ENCODE results near the gene ABHD17A. TPM values are rescaled to one million over a fixed set of nuclear protein-coding genes. Genes with fewer than 3 reads are reported as not detected.

Gene ABHD17A
- total RNA-seq, 1 experiment from 2014 or later: 60.7 TPM

DNA sequence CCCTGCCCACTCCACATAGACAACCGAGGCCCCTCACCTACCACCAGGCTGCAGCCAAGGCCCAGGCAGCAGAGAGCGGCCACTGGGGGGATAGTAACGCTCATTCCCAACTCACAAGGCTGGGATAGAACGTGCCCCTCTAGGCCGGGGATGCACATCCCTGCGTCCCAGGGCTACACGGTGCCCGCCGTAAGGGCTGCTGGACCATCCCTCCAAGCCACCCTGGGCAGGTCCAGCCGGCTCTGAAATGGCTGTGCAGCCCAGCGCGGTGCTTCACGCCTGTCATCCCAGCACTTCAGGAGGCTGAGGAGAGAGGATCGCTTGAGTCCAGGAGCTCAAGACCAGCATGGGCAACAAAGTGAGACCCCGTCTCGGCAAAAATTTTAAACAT is 40.2 kb downstream of the ABHD17A start (continued):
- TF ChIP-seq, protein P1, sequence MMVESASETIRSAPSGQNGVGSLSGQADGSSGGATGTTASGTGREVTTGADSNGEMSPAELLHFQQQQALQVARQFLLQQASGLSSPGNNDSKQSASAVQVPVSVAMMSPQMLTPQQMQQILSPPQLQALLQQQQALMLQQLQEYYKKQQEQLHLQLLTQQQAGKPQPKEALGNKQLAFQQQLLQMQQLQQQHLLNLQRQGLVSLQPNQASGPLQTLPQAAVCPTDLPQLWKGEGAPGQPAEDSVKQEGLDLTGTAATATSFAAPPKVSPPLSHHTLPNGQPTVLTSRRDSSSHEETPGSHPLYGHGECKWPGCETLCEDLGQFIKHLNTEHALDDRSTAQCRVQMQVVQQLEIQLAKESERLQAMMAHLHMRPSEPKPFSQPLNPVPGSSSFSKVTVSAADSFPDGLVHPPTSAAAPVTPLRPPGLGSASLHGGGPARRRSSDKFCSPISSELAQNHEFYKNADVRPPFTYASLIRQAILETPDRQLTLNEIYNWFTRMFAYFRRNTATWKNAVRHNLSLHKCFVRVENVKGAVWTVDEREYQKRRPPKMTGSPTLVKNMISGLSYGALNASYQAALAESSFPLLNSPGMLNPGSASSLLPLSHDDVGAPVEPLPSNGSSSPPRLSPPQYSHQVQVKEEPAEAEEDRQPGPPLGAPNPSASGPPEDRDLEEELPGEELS (CRISPR knock-in tag; IDR thresholded peaks at IDR 0.05): no peak
- TF ChIP-seq FOXK1 (CRISPR knock-in tag; IDR thresholded peaks at IDR 0.05): no peak
- TF ChIP-seq MYBL2 (CRISPR knock-in tag; IDR thresholded peaks at IDR 0.05): no peak
- no peak for TF ChIP-seq KAT7 (CRISPR knock-in tag; IDR thresholded peaks at IDR 0.05; ENCODE audit: borderline replicate concordance)
- TF ChIP-seq TEAD4 (CRISPR knock-in tag; IDR thresholded peaks at IDR 0.05): no peak
- TF ChIP-seq, protein P2, sequence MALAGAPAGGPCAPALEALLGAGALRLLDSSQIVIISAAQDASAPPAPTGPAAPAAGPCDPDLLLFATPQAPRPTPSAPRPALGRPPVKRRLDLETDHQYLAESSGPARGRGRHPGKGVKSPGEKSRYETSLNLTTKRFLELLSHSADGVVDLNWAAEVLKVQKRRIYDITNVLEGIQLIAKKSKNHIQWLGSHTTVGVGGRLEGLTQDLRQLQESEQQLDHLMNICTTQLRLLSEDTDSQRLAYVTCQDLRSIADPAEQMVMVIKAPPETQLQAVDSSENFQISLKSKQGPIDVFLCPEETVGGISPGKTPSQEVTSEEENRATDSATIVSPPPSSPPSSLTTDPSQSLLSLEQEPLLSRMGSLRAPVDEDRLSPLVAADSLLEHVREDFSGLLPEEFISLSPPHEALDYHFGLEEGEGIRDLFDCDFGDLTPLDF (CRISPR knock-in tag; IDR thresholded peaks at IDR 0.05): no peak

DNA sequence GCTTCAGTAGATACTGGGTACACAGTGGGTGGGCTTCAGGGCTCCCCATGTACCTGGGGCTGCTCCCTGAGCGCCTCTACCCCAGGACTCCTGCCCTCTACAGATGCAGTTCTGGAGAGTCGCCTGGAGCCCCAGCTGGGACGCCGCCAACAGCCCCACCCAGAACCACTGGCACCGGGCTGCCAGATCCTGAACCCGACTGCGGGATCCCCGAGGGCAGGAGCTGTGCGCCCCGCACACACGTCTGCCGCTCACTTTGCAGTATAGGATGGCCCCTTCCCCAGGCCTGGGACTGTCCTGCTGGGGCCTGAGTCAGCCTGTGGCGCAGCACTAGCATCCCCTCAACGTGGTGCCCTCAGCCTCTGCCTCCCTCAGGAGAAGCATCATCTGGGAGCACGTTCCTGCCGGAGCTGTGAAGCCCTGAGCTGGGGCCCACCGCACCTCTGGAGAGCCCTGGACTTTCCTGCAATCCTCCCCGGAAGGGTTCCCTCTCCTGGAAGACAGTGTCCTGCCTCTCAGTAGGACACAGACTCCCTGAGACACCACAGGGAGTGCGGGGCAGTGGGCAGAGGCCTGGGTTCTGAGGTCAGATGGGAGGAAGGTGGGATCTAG is 40.7 kb downstream of the ABHD17A start:
- POLR2A ChIA-PET: interaction anchor here (0.9 kb wide), 1 partner anchor 245 kb away, joined by 4 read pairs; no protein-coding TSS in a partner anchor
- Mint-ChIP-seq H3K36me3 (no peaks in the 10 kb centered on the region), H3K27ac (peak overlapping the region; percentile 45), H3K4me3 (no peak overlapping the region), H3K9me3 (no peaks in the 10 kb centered on the region), H3K4me1 (peaks cover 14% of the 10 kb centered on the region), H3K27me3 (ENCODE audit: low read depth) (no peaks in the 10 kb centered on the region)
- TF ChIP-seq, protein P3, sequence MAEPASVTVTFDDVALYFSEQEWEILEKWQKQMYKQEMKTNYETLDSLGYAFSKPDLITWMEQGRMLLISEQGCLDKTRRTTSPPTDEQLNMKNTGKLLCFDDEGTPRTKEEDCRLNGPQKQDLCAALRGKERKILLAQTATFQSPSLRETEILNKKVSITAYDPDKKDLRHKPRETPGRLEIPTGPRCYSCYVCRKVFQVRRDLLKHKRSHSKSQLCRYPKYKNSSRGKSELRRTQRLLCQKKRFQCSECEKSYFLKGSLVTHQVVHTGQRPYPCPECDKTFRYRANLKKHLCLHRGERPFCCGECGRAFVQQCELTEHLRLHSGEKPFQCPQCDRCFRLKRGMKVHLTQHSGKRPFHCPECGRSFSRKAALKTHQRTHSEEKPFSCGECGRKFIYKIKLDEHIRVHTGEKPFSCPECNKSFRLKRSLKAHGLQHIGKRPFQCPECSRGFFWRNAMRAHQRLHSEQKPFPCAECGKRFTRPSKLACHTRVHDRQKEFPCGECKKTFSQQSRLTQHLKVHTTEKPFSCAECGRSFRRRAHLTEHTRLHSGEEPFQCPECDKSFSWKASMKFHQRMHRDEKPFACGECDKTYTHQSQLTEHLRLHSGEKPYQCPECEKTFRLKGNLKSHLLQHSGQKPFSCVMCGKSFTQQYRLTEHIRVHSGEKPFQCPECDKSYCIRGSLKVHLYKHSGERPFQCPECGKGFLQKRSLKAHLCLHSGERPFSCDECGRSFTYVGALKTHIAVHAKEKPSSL (CRISPR knock-in tag; conservative IDR thresholded peaks at IDR 0.05): no peak
- no peak for TF ChIP-seq ZNF219 (CRISPR knock-in tag; IDR thresholded peaks at IDR 0.05; ENCODE audit: borderline replicate concordance)
- no peak for TF ChIP-seq GTF2I (CRISPR knock-in tag; conservative IDR thresholded peaks at IDR 0.05)
- TF ChIP-seq TEAD1 (CRISPR knock-in tag; IDR thresholded peaks at IDR 0.05): no peak
- TF ChIP-seq, protein P4, sequence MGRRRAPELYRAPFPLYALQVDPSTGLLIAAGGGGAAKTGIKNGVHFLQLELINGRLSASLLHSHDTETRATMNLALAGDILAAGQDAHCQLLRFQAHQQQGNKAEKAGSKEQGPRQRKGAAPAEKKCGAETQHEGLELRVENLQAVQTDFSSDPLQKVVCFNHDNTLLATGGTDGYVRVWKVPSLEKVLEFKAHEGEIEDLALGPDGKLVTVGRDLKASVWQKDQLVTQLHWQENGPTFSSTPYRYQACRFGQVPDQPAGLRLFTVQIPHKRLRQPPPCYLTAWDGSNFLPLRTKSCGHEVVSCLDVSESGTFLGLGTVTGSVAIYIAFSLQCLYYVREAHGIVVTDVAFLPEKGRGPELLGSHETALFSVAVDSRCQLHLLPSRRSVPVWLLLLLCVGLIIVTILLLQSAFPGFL (CRISPR knock-in tag; IDR thresholded peaks at IDR 0.05; ENCODE audit: borderline replicate concordance): no peak
- TF ChIP-seq ELF4 (CRISPR knock-in tag; IDR thresholded peaks at IDR 0.05; ENCODE audit: low read depth): no peak
- TF ChIP-seq, protein P5, sequence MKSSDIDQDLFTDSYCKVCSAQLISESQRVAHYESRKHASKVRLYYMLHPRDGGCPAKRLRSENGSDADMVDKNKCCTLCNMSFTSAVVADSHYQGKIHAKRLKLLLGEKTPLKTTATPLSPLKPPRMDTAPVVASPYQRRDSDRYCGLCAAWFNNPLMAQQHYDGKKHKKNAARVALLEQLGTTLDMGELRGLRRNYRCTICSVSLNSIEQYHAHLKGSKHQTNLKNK (CRISPR knock-in tag; IDR thresholded peaks at IDR 0.05): no peak
- TF ChIP-seq, protein P6, sequence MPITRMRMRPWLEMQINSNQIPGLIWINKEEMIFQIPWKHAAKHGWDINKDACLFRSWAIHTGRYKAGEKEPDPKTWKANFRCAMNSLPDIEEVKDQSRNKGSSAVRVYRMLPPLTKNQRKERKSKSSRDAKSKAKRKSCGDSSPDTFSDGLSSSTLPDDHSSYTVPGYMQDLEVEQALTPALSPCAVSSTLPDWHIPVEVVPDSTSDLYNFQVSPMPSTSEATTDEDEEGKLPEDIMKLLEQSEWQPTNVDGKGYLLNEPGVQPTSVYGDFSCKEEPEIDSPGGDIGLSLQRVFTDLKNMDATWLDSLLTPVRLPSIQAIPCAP (CRISPR knock-in tag; IDR thresholded peaks at IDR 0.05): no peak
- TF ChIP-seq, protein P7, sequence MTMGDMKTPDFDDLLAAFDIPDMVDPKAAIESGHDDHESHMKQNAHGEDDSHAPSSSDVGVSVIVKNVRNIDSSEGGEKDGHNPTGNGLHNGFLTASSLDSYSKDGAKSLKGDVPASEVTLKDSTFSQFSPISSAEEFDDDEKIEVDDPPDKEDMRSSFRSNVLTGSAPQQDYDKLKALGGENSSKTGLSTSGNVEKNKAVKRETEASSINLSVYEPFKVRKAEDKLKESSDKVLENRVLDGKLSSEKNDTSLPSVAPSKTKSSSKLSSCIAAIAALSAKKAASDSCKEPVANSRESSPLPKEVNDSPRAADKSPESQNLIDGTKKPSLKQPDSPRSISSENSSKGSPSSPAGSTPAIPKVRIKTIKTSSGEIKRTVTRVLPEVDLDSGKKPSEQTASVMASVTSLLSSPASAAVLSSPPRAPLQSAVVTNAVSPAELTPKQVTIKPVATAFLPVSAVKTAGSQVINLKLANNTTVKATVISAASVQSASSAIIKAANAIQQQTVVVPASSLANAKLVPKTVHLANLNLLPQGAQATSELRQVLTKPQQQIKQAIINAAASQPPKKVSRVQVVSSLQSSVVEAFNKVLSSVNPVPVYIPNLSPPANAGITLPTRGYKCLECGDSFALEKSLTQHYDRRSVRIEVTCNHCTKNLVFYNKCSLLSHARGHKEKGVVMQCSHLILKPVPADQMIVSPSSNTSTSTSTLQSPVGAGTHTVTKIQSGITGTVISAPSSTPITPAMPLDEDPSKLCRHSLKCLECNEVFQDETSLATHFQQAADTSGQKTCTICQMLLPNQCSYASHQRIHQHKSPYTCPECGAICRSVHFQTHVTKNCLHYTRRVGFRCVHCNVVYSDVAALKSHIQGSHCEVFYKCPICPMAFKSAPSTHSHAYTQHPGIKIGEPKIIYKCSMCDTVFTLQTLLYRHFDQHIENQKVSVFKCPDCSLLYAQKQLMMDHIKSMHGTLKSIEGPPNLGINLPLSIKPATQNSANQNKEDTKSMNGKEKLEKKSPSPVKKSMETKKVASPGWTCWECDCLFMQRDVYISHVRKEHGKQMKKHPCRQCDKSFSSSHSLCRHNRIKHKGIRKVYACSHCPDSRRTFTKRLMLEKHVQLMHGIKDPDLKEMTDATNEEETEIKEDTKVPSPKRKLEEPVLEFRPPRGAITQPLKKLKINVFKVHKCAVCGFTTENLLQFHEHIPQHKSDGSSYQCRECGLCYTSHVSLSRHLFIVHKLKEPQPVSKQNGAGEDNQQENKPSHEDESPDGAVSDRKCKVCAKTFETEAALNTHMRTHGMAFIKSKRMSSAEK (CRISPR knock-in tag; IDR thresholded peaks at IDR 0.05; ENCODE audit: borderline replicate concordance): no peak
- ATAC-seq (no peak), DNase-seq (ENCODE audit: low spot score) (no peak)
- CTCF ChIA-PET: interaction anchor here (0.9 to 6.1 kb wide), 3 partner anchors 10 to 174 kb away, joined by 3 to 63 read pairs (median 11); no protein-coding TSS in a partner anchor
